HL-60 (cell line): ENCODE measurements around the gene WDCP.

Experiments
- TF ChIP-seq, protein P1 (sequence below): IDR thresholded peaks from one replicate; pipeline ENCODE4 v1.5.1; 2011; ENCODE audit warnings: low read length, control low read depth, inconsistent platforms; ENCODE audit not compliant: insufficient read depth
- TF ChIP-seq, protein P2 (sequence below): IDR thresholded peaks from 2 replicates; pipeline ENCODE4 v1.6.1; 2012; ENCODE audit warnings: low read depth; ENCODE audit not compliant: insufficient replicate concordance

DNA sequence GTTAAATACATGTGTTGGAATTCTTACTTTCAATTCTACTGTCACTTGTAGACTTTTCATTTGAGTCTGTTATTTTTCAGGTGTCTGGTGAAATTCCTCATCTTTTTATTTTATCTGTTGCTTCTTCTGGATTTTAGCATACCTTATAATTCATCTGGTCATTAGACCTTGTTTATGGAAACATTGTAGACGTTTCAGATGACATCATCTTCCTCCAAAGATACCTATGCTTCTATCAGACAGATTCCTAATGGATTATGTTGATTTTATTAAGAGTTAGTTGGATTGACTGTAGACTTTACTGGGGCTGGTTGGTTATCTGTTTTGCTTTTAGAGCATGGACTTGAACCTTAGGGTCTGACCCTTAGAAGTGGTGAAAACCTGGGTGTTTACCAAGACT is 52.6 kb downstream of the WDCP start:
- TF ChIP-seq, protein P1, sequence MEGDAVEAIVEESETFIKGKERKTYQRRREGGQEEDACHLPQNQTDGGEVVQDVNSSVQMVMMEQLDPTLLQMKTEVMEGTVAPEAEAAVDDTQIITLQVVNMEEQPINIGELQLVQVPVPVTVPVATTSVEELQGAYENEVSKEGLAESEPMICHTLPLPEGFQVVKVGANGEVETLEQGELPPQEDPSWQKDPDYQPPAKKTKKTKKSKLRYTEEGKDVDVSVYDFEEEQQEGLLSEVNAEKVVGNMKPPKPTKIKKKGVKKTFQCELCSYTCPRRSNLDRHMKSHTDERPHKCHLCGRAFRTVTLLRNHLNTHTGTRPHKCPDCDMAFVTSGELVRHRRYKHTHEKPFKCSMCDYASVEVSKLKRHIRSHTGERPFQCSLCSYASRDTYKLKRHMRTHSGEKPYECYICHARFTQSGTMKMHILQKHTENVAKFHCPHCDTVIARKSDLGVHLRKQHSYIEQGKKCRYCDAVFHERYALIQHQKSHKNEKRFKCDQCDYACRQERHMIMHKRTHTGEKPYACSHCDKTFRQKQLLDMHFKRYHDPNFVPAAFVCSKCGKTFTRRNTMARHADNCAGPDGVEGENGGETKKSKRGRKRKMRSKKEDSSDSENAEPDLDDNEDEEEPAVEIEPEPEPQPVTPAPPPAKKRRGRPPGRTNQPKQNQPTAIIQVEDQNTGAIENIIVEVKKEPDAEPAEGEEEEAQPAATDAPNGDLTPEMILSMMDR, result no peak
- TF ChIP-seq, protein P2, sequence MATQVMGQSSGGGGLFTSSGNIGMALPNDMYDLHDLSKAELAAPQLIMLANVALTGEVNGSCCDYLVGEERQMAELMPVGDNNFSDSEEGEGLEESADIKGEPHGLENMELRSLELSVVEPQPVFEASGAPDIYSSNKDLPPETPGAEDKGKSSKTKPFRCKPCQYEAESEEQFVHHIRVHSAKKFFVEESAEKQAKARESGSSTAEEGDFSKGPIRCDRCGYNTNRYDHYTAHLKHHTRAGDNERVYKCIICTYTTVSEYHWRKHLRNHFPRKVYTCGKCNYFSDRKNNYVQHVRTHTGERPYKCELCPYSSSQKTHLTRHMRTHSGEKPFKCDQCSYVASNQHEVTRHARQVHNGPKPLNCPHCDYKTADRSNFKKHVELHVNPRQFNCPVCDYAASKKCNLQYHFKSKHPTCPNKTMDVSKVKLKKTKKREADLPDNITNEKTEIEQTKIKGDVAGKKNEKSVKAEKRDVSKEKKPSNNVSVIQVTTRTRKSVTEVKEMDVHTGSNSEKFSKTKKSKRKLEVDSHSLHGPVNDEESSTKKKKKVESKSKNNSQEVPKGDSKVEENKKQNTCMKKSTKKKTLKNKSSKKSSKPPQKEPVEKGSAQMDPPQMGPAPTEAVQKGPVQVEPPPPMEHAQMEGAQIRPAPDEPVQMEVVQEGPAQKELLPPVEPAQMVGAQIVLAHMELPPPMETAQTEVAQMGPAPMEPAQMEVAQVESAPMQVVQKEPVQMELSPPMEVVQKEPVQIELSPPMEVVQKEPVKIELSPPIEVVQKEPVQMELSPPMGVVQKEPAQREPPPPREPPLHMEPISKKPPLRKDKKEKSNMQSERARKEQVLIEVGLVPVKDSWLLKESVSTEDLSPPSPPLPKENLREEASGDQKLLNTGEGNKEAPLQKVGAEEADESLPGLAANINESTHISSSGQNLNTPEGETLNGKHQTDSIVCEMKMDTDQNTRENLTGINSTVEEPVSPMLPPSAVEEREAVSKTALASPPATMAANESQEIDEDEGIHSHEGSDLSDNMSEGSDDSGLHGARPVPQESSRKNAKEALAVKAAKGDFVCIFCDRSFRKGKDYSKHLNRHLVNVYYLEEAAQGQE, result no peak
